ENCODE results near the gene RHOBTB3. TPM values are rescaled to one million over a fixed set of nuclear protein-coding genes. Genes with fewer than 3 reads are reported as not detected.
A peak's percentile ranks its signal among the peaks of the same experiment; 100 is the strongest.

RHOBTB3 gene
- total and polyA plus RNA-seq, 9 donors: 52.8 to 221 (median 180) TPM

DNA sequence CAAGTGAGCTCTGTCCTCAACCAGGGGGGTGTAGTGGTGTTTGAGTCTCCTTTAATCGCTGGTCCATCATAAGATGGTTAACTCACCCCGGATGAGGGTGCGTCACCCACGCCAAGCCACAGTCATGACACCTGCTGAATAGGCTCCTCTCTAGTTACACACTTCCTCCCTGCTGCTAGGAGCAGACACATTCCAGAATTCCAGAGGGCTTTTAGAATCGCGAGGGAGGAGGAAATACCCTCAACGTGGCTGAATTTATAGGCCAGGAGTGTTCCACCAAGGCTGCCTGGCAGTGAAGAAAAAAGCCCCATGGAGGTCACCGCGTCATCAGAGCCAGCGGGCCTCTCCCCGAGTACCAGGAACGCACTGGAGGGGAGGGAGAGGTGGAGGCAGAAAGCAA, 86.3 kb downstream of the RHOBTB3 start:
- Histone ChIP-seq H3K9me3 (no peaks in the 10 kb centered on the region), H3K4me1 (ENCODE audit: insufficient read depth) (peaks cover 4% of the 10 kb centered on the region), H3K27ac (no peak overlapping the region), H3K36me3 (no peaks in the 10 kb centered on the region), H3K4me3 (no peak overlapping the region), H3K27me3 (no peaks in the 10 kb centered on the region)
- DNase-seq: no peak
- 64 to 68% (median 67%) methylated on average over 12 of the region's 12 CpGs for WGBS, 3 donors
- intact Hi-C loops (cut with DNase I): no loop called here
- TF ChIP-seq POLR2A (IDR thresholded peaks at IDR 0.05) (no peak), CTCF (IDR thresholded peaks at IDR 0.05) (no peak), EP300 (IDR thresholded peaks at IDR 0.05) (no peak)

DNA sequence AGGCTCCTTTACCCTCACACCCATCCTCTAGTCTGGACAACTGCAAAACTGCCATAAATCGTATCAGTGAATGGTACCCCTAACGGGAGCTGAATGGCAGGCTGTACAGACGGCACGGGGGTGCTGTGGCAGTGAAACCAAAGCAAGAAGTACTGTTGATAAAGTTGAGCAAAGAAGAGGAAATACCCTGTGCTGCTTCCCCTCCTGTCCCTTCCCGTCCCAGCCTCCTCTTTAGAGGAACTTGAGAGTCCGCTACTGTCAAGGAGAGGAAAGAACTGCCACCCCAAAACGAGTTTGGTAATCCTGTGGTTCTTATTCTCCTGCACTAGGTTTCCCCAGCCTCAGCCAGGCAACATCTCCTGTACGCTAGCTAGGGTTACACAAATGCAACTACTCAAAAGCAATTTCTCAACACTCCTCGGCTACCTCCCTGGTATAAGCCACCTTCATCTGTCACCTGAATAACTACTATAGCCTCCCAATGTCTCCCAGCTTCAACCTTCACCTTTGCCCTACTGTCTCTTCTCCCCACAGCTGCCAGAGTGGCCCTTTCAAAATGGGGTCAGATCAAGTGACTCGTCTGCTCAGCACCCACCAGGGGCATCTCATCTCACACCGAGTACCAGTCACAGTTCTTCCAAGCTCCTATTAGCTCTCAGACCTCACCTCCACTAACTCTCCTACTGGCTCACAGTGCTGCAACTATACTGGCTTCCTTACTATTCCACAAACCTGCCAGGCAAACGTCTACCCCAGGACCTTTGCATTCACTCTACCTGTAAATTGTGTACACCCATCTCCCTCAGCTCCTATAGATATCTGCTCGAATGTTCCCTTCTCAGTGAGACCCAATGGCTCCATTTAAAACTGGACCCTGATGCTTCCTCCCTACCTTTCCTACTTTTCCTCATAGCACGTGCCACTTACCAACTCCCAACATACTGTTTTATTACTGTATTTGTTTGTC, 87.3 kb downstream of the RHOBTB3 start:
- H3K9me3 ChIP-seq: no peaks in the 10 kb centered on the region
- peaks cover 7% of the 10 kb centered on the region for H3K4me1 ChIP-seq (ENCODE audit: insufficient read depth)
- H3K27ac ChIP-seq: no peak overlapping the region
- intact Hi-C loops (cut with DNase I): no loop called here
- WGBS, 3 donors: 80 to 83% (median 81%) methylated on average over 14 of the region's 14 CpGs
- no peak for DNase-seq
- H3K27me3 ChIP-seq: no peaks in the 10 kb centered on the region
- H3K4me3 ChIP-seq: no peak overlapping the region
- no peak for TF ChIP-seq CTCF (IDR thresholded peaks at IDR 0.05)
- H3K36me3 ChIP-seq: no peaks in the 10 kb centered on the region

DNA sequence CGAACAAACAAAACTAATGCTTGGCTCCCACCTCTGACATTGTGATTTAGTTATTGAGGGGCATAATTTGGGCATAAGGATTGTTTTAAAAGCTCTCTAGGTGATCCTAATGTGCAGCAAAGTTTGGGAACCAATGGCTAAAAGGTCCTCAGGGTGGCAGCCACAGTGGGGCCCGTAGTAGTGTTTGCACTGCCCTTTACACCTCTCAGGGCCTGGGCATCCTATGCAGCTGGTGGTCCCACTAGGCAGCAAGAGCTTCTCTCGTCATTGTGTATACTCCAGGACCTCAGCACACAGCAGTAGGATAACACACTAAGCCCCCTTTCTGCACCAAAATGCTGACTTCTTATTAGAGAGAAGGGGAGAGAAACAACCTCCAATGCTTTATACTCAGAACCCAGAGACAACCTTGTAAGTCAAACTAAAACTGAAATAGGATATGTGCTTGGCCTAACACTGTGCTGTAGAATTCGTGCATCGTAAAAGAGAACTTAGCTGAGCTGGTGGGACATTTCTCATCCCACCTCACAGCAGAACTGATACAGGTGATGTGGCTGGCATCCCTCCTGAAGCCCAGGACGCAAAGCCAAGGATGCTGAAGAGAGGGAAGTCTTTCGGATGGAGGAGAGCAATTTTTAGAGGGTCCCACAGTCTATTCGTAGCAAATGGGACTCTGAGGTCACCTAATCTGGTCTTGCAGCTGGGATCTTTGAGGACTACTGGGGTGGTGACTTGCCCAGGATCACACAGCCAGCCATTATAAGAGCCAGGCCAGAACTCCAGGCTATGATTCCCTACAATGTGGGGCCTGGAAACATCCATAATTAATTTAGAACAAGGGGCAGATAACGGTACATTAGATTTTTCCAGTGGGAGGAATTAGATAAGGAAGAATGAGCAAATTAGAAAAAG, 90.2 kb downstream of the RHOBTB3 start:
- H3K27ac ChIP-seq: peak overlapping the region; percentile 77 to 83
- no peaks in the 10 kb centered on the region for H3K9me3 ChIP-seq
- TF ChIP-seq EP300 (IDR thresholded peaks at IDR 0.05) (no peak), POLR2A (IDR thresholded peaks at IDR 0.05) (no peak), CTCF (IDR thresholded peaks at IDR 0.05) (no peak)
- H3K36me3 ChIP-seq: no peaks in the 10 kb centered on the region
- no peaks in the 10 kb centered on the region for H3K27me3 ChIP-seq
- WGBS, 3 donors: 43 to 50% (median 49%) methylated on average over 9 of the region's 9 CpGs
- H3K4me1 ChIP-seq (ENCODE audit: insufficient read depth): peaks cover 11% of the 10 kb centered on the region
- DNase-seq: no peak
- H3K4me3 ChIP-seq: peak overlapping the region; percentile 51
- intact Hi-C loops (cut with DNase I): no loop called here

- no peaks in the 10 kb centered on the region for H3K27me3 ChIP-seq
- H3K36me3 ChIP-seq: no peaks in the 10 kb centered on the region
- peak overlapping the region; percentile 51 for H3K4me3 ChIP-seq
- peaks cover 11% of the 10 kb centered on the region for H3K4me1 ChIP-seq (ENCODE audit: insufficient read depth)
- H3K27ac ChIP-seq: peak overlapping the region; percentile 77 to 83
- no peak for TF ChIP-seq POLR2A (IDR thresholded peaks at IDR 0.05)
- no peak for TF ChIP-seq CTCF (IDR thresholded peaks at IDR 0.05)
- no peak for TF ChIP-seq EP300 (IDR thresholded peaks at IDR 0.05)
- H3K9me3 ChIP-seq: no peaks in the 10 kb centered on the region
- peak; percentile 51 to 68 (median 57) for DNase-seq
- intact Hi-C loops (cut with DNase I): no loop called here
- 0 to 1% (median 0%) methylated on average over 19 of the region's 19 CpGs for WGBS, 3 donors
Observed at GRCh38 chr5:95822043-95822541, 91.0 kb downstream of the RHOBTB3 start.
